HT-29 (cell line): ENCODE measurements around the gene TERC. TPM values are rescaled to one million over a fixed set of nuclear protein-coding genes. Genes with fewer than 3 reads are reported as not detected.

Source experiments
- small RNA-seq: library from RNA; depleted of rRNA; stranded (forward); fragments of <200 nt; gene quantifications from one replicate; pipeline ENCODE3, GENCODE V24; 2014
- total RNA-seq: library from RNA; depleted of rRNA; stranded (reverse); fragments of >200 nt; shearing (Covaris generic); gene quantifications from 2 replicates; pipeline ENCODE4 v1.2.3, GENCODE V29; 2014; rRNA removed

The TERC gene
- total RNA-seq, 1 experiment from 2014 or later, result 748 TPM

Small RNA genes within 50 kb of the gene (small RNA-seq; reads per million reads assigned to genes)
- not detected for gene RNU6-637P

Other genes starting within 250 kb of the TERC start
- 27.3 and 27.9 TPM in 2 replicates for gene MECOM, start 101.3 kb downstream of the TERC start, total RNA-seq
- gene ACTRT3, start 4.5 kb upstream of the TERC start, total RNA-seq, result 3.3 and 3.4 TPM in 2 replicates
- gene MYNN, start 8.3 kb upstream of the TERC start, total RNA-seq, result 7.9 and 13.4 TPM in 2 replicates
- not detected in 2 replicates for gene LRRIQ4, start 47.8 kb upstream of the TERC start, total RNA-seq
- gene LRRC34, start 47.8 kb upstream of the TERC start, total RNA-seq, result 0.81 and 4.2 TPM in 2 replicates
- gene LRRC31, start 104.9 kb upstream of the TERC start, total RNA-seq, result 0.29 and 0.48 TPM in 2 replicates
- not detected in 2 replicates for gene SAMD7, start 146.5 kb upstream of the TERC start, total RNA-seq
- gene SEC62, start 201.7 kb upstream of the TERC start, total RNA-seq, result 17.1 and 22.2 TPM in 2 replicates